ENCODE measurements around the gene GPS1.

GPS1 gene

DNA sequence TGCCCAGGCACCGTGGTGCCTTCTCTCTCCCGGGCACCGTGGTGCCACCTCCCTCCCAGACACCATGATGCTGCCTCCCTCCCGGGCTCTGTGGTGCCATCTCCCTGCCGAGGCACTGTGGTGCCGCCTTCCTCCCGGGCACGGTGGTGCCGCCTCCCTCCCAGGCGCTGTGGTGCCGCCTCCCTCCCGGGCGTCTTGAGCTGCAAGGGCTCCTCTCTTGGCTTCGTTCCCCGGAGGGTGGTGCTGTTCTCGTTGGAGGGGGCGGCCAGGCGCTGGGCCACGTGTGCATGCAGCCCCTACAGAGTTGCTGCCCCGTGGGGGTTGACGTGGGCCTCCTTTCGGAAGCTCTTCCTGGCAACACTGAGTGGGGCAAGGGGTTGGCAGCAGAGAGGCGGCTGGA lies 37.3 kb upstream of the GPS1 start:
- DNase-seq (ENCODE audit: low read depth, low spot score) = no peak

GRCh38 chr17:82014971-82015310 lies 36.8 kb upstream of the GPS1 start:
- no peak for DNase-seq (ENCODE audit: low read depth, low spot score)

DNA sequence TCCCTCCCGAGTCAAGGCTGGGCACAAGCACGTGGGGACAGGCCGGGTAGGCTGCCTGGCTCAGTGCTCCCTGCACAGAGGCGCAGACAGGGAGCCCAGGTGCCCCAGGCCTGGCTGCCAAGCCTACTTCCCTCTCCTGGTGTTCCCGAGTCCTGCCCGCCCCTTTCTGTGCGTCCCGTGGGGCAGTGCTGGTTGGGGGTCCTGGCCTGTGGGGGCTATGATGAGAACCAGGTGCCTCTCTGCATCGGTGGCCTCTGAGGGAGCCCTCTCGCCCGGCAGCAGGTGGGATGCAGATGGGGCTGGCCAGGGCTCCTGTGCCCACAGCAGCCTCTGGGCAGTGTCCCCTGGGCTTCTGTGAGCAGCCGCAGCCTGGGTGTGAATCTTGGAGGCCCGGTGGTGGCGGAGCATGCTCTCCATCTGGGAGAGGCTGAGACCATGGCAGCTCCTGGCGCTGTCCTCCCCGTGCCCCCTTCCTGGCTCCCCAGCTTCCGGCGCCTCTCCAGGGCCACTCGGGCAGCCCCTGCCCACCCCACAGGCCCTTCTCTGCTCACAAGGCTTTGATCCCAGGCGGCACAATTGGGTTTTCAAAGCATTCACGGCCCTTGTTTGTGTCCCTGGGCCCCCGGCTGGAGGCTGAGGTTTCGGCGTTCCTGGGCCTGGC lies 36.3 kb upstream of the GPS1 start:
- no peak for DNase-seq (ENCODE audit: low read depth, low spot score)

DNA sequence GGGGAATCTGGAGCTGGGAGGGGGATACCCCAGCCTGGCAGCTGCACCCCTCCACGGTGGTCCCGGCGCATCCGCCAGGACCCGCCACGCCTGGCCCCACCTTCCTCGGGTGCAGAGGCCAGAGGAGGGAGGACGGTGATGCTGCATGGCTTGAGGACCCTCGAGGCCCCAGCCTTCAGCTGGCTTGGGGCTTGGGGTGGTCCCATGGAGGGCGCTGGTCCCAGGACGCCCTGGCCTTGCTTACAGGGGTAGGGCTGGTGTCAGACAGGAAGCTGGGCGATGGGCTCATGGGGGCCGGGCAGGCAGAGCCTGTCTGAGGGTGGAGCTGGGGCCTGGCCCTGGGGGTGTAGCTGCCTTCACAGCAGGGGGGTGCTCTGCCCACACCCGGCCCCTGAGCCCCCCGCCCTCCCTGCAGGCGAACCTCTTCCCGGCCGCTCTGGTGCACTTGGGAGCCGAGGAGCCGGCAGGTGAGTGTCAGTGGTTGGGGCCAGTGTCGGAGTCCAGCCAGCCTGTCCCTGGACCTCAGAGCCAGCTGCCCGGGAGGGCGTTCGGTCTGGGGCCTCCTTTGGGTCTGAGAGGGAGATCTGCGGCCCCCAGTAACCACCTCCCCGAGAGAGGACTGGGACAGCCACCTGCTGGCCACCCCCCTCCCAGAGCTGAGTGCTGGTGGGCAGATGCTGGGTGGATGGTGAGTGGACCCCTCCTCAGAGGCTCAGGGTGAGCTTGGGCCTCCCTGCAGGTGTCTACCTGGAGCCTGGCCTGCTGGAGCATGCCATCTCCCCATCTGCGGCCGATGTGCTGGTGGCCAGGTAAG lies 35.4 kb upstream of the GPS1 start:
- DNase-seq (ENCODE audit: low read depth, low spot score) = no peak

- DNase-seq (ENCODE audit: low read depth, low spot score) = no peak
These were observed 34.7 kb upstream of the GPS1 start for GRCh38 chr17:82016875-82017459.

GRCh38 chr17:82017612-82018151 lies 34.0 kb upstream of the GPS1 start:
- no peak for DNase-seq (ENCODE audit: low read depth, low spot score)

DNA sequence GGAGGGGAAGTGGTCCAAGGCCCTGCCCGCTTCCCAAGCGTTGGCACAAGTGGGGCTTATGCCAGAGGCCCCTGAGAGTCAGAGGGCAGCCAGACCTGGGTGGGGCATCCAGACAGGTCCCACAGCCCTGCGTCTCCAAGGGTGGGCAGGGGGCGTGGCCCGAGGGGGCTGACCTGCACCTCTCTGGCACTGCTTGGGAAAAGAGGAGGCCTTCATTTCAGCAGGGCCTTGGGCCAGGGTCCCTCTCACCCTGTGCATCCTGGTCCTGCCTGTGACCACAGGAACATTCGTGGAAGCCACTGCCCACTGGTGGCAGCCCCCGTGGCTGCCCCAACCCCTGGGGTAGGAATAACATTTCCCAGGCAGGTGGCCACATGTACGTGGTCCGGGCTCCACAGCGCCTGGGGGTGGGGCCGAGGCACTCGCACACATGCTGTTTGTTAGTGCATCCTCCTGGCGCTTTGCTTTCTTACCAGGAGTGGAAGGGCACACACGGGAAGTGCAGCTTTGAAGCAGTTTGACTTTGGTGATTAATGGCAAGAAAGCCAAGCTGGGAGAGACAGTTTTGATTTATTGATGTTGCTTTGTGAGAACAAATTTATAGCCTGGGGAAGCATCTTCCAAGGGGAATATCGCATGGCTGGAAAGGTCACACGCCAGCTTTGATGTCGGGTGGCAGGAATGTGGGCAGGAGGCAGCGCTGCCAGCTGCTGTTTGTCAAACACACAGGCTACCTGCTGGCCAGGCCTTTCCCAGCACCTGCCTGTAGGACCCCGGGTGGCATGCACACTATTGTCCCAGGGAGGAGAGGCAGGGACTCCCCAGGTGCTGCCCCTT lies 33.3 kb upstream of the GPS1 start:
- no peak for DNase-seq (ENCODE audit: low read depth, low spot score)

DNA sequence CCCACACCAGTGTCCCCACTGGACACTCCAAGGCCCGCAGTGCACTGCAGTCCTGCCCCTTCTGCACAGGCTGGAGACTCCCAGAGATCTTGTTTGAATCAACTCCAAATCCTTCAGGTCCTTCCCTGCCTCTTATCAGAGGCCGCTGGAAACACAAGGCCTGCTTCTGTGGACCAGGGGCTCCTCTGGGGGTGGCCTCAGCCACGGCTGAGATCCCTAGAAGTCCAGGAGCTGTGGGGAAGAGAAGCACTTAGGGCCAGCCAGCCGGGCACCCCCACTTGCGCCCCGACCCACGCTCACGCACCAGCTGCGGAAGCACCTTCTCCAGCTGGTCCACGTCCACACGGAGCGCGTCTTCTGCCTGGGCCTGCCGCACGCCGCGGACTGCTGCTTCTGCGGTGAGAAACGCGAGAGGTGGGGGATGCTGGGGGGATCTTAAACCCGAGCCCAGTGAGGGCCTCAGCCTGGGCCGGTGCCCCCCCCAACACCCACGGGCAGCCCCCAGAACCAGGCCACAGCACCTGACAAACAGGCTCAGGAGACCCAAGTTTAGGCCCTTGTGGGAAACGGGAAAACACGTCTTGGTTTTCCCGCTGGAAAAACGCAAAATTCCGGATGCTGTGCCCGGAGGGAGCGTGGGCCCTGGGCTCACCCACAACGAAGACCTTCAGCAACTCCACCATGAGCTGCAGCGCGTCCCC lies 32.6 kb upstream of the GPS1 start:
- no peak for DNase-seq (ENCODE audit: low read depth, low spot score)

GRCh38 chr17:82019690-82020571 lies 31.8 kb upstream of the GPS1 start:
- peak; percentile 25 for DNase-seq (ENCODE audit: low read depth, low spot score)

GRCh38 chr17:82020572-82021106 lies 31.1 kb upstream of the GPS1 start:
- DNase-seq (ENCODE audit: low read depth, low spot score) = no peak

GRCh38 chr17:82021107-82021899 lies 30.4 kb upstream of the GPS1 start:
- no peak for DNase-seq (ENCODE audit: low read depth, low spot score)

- no peak for DNase-seq (ENCODE audit: low read depth, low spot score)
These were observed 29.8 kb upstream of the GPS1 start for GRCh38 chr17:82021900-82022309.

DNA sequence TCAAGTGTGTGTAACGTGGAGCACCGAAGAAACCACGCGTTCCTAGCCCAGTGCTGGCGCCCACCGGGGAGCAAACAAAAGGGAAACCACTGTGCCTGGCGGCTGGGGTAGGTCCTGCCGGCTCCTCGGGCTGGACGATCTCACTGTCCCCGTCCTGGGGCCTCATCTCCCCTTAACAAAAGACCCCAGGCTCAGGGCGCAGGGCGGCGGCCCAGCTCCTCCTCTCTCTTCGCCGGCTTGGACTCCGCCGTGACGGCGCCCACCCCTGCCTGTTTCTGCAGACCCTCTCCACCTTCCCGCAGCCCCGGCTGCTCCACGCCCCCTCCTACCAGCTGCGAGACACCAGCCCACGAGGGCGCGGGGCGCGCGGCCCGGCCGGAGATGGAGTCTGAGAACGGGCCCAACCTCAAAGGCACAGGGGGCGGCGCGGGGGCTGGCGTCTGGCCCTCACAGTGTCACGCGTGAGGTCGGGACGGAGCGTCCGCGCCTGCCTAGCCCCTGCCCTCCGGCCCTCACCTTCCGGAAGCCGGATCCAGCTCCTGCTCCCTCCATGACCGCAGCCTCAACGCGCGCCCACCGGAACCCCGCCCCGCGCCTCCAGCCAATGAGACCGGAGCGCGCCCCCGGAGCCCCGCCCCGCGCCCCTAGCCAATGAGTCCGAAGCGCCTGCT lies 29.3 kb upstream of the GPS1 start, which contains the start of gene CENPX:
TSS of gene CENPX (minus strand) at position 569 of the 671 bp plus-strand sequence. CDS start at position 552, 17 bp downstream.
- no peak for DNase-seq (ENCODE audit: low read depth, low spot score)

GRCh38 chr17:82022981-82023446 lies 28.7 kb upstream of the GPS1 start, which contains the start of gene LRRC45:
LRRC45 (plus strand) TSS chr17:82023305; CDS start chr17:82023644, 339 bp downstream.
- DNase-seq (ENCODE audit: low read depth, low spot score) = peak; percentile 100

DNA sequence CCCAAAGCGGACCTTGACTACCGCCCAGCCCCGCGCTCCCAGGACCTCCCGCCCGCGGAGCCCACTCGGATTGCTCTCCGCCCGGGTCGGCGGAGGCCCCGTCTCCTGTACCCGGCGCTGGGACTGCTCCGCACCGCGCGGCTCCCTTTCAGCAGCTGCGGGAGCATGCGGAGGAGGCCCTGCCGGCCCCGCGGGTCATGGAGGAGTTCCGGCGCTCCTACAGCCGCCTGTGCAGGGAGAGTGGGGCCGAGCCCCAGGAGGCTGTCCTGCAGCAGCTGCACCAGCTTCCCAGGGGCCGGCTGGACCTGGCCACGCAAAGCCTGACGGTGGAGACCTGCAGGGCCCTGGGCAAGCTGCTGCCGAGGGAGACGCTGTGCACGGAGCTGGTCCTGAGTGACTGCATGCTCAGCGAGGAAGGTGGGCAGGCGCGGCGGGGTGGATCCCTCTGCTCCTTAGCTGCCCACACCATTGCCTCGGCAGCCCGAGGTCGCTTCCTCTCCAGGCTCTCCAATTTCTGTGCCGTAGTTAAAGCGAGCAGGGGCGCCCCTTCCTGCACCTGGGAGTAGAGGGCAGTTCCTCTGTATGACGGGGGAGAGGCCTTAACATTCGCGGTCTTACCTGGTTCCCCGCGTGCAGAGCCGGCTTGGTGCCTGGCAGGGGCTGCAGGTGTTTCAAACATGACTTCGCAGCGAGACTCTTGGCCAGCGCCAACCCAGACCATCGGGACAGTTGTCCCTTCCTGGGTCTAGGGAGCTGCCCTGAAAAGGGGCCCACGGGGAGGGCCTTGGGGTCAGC lies 28.1 kb upstream of the GPS1 start:
- no peak for DNase-seq (ENCODE audit: low read depth, low spot score)

GRCh38 chr17:82024859-82025258 lies 26.8 kb upstream of the GPS1 start:
- DNase-seq (ENCODE audit: low read depth, low spot score) = no peak

DNA sequence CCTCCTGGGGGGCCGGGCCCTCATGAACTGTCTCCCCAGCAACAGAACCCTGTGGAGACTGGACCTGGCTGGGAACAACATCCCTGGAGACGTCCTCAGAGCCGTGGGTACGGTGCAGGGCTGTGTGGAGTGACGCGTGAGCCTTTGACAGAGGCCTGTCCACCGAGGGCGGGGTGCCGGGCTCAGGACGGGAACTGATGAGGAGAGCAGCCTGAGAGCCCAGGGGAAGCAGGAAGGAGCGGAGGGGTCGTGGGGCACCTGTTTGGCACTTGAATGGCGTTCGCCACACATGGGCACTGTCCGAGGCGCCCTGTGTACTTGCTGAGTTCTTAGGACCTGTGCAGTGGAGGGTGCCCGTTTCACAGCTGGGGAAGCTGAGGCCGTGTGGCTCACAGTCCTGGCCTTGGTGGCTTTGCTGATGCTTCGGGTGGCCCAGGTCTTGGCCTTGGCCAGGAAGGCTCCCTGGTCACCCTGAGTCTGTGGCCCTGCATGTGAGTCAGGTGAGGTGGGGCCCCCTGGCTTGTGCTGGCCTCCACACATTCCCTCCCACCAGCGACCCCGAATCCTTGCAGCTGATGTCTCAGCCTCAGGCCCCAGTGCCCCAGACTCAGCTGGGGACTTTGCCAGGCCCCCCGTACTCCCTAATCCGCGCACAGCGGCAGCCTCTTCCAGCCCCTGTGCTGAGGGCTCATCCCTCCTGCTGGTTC lies 26.1 kb upstream of the GPS1 start:
- no peak for DNase-seq (ENCODE audit: low read depth, low spot score)

Data from activated naive CD8-positive, alpha-beta T cell treated with anti-CD3 and anti-CD28 coated beads, Interleukin-2, amount 50 U/mL, for 16 hours (primary cell).